ENCODE measurements around the gene KLF5. TPM values are rescaled to one million over a fixed set of nuclear protein-coding genes. Genes with fewer than 3 reads are reported as not detected.
"Not testable (repeated sequence)": the region's sequence is repeated elsewhere in the genome, so short reads cannot be mapped to it uniquely, and the experiment has no call there.

Gene KLF5
- total RNA-seq, 1 donor from 2014 or later = 1.2 TPM

DNA sequence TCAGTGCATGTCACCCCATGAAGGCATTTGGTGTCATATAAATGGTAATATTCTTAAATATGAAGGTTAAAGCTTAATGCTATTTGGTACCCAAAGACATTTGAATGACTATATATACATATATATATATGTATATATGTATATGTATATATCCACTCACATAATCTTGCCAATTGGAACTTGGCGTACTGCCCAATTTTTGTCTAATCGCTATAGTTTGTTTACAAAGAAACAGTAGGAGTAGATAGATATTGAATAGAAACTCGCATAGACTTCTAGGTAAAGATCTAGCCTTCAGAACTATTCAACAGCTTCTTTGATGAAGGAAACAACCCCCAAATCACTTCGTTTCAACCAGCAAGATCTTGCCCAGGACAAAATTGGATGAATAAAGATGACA lies 24.1 kb downstream of the KLF5 start:
- no peak for DNase-seq (ENCODE audit: low spot score)

DNA sequence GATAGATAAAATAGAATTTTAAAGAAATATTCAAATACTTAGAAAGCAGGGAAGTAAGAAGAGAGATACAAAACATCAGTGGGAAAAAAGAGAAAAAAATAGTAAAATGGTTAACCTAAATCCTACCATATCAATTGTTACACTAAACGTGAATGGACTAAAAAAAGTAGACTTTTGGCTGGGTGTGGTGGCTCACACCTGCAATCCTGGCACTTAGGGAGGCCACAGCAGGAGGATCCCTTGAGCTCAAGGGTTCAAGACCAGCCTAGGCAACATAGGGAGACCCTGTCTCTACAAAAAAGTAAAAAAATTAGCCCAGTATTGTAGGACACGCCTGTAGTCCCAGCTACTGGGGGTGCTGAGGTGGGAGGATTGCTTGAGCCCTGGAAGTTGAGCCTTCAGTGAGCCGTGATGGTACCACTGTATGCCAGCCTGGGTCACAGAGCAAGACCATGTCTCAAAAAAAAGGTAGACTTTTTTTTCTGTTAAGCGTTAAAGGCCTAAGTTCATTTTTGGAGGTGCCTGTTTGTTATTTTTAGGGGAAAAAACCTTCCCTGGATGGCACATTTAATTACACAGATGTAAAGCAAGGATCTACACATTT lies 29.6 kb downstream of the KLF5 start:
- no peak for DNase-seq (ENCODE audit: low spot score)

DNA sequence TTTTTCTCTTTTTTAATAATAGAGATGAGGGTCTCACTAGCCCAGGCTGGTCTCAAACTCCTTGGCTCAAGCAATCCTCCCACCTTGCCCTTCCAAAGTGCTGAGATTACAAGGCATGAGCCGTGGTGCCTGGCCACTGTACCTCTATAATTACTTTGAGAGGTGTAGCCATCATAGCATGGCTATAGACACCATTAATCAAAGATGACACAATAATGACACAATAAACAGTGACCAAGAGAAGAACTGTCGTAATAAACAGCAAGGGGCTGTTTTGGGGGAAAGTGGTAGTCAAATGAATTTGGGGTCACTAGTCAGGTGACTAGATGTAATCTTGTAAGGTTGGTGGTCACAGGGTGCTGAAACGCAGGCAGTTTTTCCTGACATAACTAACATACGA lies 30.4 kb downstream of the KLF5 start:
- DNase-seq (ENCODE audit: low spot score) = no peak

DNA sequence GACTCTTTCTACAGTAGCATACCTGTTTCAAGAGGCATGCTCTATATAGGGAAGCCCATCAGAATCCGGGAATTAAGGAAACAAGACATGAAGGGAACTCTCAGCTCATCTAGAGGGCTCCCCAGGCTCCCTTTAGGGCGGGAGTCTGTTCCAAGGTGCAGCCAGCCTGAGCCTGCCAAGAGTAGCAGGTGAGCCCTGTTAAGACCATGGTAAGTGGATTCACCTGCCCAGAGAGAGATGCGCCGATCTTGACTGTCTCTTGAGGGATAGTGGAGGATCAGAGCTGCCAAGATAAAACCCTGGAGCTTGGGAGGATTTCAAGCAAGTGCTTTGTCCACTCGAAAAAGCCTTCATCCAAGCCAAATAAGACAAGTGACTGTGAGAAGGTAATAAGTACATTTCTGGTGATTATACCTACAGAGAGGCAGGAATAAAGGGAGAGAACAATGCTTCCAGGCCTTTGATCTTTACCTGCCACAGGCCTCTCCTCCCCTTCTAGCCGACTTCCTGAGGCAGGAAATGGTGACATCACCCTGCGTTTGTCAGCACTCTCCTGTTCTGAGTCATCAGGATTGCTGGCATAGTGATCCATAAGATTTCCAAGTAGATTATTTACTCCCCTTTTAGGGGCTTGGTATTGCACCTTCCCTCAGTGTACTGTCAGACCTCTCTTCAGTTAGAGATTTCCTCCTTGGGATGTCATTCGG lies 31.5 kb downstream of the KLF5 start:
- no peak for DNase-seq (ENCODE audit: low spot score)

DNA sequence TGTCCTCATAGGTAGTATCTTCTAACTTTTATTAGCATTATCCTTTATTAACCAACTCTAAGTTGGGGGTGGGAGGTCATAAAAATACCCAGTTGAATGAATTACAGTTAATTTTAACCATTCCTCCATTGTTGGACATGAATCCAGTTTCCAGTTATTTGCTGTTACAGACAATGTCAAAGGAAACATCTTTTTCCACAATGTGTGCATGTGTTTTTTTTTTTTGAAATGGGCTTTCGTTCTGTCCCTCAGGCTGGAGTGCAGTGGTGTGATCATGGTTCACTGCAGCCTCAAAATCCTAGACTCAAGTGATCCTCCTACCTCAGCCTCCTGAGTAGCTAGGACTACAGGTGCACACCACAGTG lies 32.0 kb downstream of the KLF5 start:
- DNase-seq (ENCODE audit: low spot score) = no peak

GRCh38 chr13:73092829-73093228 lies 34.0 kb downstream of the KLF5 start:
- no peak for DNase-seq (ENCODE audit: low spot score)

GRCh38 chr13:73096173-73096572 lies 37.4 kb downstream of the KLF5 start:
- DNase-seq (ENCODE audit: low spot score) = no peak

- no peak for DNase-seq (ENCODE audit: low spot score)
Measured at GRCh38 chr13:73096638-73097037, 37.8 kb downstream of the KLF5 start.

DNA sequence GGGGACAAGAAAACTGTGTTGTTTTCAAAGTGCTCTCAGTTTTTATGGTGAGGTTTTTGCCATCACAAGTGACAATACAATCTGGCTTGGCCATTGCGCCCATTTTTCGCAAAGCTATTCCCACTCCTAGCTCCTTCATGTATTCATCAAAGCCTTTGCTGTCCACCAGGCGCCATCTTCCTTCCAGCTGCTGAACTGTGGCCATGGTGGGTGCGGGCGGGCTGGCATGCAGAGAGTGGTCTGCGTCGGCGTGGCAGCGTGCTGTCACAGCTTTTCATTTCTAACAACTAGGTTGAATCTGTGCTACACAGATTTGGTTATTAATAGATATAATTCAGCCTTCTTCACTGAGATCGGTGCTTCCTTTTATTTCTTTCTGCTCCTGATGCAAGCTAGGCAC lies 42.0 kb downstream of the KLF5 start:
- not testable (repeated sequence) for DNase-seq (ENCODE audit: low spot score)

GRCh38 chr13:73101351-73102007 lies 42.7 kb downstream of the KLF5 start:
- no peak for DNase-seq (ENCODE audit: low spot score)

- DNase-seq (ENCODE audit: low spot score) = no peak
Measured at GRCh38 chr13:73103238-73103637, 44.4 kb downstream of the KLF5 start.

DNA sequence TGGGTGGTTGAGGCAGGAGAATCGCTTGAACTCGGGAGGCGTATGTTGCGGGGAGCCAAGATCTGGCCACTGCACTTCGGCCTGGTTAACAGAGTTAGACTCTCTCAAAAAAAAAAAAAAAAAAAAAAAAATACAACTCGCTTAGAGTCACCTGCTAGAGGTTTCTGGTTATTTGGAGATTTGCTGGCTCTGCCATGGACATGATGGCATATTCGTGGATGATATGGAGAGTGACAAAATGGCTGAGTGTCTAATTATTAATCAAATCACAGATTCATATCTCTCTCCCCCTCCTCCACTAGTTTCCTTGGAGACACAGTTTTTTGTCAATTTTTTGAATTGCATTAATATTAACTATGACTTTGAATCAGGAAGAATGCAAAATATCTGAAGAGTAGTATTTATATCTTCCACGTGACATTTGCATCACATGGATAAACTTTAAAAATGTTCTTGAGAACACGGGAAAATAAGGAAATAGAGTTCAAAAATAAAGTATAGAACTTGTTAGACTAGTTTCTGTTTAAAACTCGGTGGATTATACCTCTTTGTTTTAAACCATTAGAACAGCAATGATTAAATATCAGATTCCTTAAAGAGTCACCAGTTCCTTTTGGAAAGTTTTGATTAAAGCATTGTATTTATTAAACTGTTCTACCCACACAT lies 47.8 kb downstream of the KLF5 start:
- no peak for DNase-seq (ENCODE audit: low spot score)

- DNase-seq (ENCODE audit: low spot score) = no peak
Measured at GRCh38 chr13:73107481-73107880, 48.7 kb downstream of the KLF5 start.

DNA sequence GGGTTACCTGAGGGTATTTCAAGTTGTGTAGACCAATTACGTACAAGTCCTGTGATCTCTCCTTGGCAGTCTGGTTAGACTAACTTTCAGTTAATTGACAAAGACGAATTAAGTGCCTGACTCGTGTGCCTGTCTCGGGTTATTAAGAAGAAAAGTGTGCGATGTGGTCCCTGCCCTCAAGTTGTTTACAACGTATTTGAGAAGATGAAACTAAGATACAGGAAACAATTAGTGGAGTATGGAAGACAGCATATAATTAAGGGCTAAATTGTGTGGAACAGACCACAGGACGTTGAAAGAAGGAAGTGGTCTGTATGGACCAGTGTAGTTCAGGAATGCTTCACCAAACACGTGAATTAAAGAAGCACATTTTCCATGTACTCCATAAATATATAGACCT lies 49.2 kb downstream of the KLF5 start:
- no peak for DNase-seq (ENCODE audit: low spot score)

GRCh38 chr13:73109288-73109899 lies 50.6 kb downstream of the KLF5 start:
- no peak for DNase-seq (ENCODE audit: low spot score)

GRCh38 chr13:73109969-73110368 lies 51.2 kb downstream of the KLF5 start:
- DNase-seq (ENCODE audit: low spot score) = no peak

- DNase-seq (ENCODE audit: low spot score) = no peak
Measured at GRCh38 chr13:73110814-73111213, 52.0 kb downstream of the KLF5 start.

- no peak for DNase-seq (ENCODE audit: low spot score)
Measured at GRCh38 chr13:73111331-73111730, 52.5 kb downstream of the KLF5 start.

DNA sequence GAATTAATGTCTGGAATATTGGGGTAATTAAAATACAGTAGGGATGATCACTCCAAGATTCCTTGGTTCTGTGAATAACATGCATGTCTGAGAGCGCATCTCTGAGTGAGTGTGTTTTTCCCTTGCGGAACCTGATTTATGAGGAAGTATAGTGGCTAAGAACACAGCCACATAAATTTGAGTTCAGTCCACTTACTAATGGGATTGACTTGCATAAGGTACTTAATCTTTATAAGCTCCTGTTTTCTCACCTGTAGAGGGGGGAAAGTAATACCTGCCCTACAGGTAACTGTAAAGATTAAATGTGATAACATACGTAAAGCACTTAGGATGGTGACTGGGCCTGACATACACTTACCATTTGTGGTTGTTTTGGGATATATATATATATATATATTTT lies 60.8 kb downstream of the KLF5 start:
- no peak for DNase-seq (ENCODE audit: low spot score)

All from mesenteric fat pad (tissue), 1 donor.